ENCODE measurements around the gene SHROOM2. TPM values are rescaled to one million over a fixed set of nuclear protein-coding genes. Genes with fewer than 3 reads are reported as not detected.

SHROOM2 gene
- total and polyA plus RNA-seq, 4 donors: 3.0 to 15.5 (median 5.0) TPM

- ATAC-seq (ENCODE audit: insufficient read depth, low FRiP score): peak; percentile 56
- TF ChIP-seq, protein P1, sequence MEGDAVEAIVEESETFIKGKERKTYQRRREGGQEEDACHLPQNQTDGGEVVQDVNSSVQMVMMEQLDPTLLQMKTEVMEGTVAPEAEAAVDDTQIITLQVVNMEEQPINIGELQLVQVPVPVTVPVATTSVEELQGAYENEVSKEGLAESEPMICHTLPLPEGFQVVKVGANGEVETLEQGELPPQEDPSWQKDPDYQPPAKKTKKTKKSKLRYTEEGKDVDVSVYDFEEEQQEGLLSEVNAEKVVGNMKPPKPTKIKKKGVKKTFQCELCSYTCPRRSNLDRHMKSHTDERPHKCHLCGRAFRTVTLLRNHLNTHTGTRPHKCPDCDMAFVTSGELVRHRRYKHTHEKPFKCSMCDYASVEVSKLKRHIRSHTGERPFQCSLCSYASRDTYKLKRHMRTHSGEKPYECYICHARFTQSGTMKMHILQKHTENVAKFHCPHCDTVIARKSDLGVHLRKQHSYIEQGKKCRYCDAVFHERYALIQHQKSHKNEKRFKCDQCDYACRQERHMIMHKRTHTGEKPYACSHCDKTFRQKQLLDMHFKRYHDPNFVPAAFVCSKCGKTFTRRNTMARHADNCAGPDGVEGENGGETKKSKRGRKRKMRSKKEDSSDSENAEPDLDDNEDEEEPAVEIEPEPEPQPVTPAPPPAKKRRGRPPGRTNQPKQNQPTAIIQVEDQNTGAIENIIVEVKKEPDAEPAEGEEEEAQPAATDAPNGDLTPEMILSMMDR (IDR thresholded peaks at IDR 0.05; ENCODE audit: control extremely low read depth, extremely low read depth): no peak
- peaks cover 0 to 10% (median 4%) of the 10 kb centered on the region in 3 donors for H3K27me3 ChIP-seq (ENCODE audit: control insufficient read depth in 3 of 3, insufficient read depth in 3 of 3, low read length in 2 of 3)
- peak overlapping the region in 1 of 2 donors; percentile 45 for H3K27ac ChIP-seq (ENCODE audit: low read depth in 1 of 2, low read length in 1 of 2)
- peaks cover 0 to 4% (median 1%) of the 10 kb centered on the region in 4 donors for H3K9me3 ChIP-seq (ENCODE audit: control insufficient read depth in 4 of 4, insufficient read depth in 3 of 4, low read length in 3 of 4)
- WGBS, 2 donors: 43 to 49% methylated on average over 5 to 7 of the region's 7 CpGs
- no peaks in the 10 kb centered on the region for H3K36me3 ChIP-seq (ENCODE audit: control insufficient read depth in 4 of 4, insufficient read depth in 4 of 4, low read length in 4 of 4)
- no peak overlapping the region for H3K9ac ChIP-seq (ENCODE audit: insufficient read depth in 1 of 2, low read length in 2 of 2)
- no peak overlapping the region for H3K4me3 ChIP-seq
- DNase-seq: peak; percentile 47 to 66 (median 62)
- peaks cover 0 to 7% (median 0%) of the 10 kb centered on the region in 5 donors for H3K4me1 ChIP-seq (ENCODE audit: control insufficient read depth in 5 of 5, insufficient read depth in 5 of 5, low read length in 5 of 5)
These were observed 125.3 kb downstream of the SHROOM2 start for GRCh38 chrX:9911487-9911886.

GRCh38 chrX:9912351-9913145, 126.3 kb downstream of the SHROOM2 start:
- Histone ChIP-seq H3K27ac (ENCODE audit: low read depth in 1 of 2, low read length in 1 of 2) (peak overlapping the region in 1 of 2 donors; percentile 56), H3K36me3 (ENCODE audit: control insufficient read depth in 4 of 4, insufficient read depth in 4 of 4, low read length in 4 of 4) (no peaks in the 10 kb centered on the region), H3K27me3 (ENCODE audit: control insufficient read depth in 3 of 3, insufficient read depth in 3 of 3, low read length in 2 of 3) (peaks cover 0 to 10% (median 4%) of the 10 kb centered on the region in 3 donors), H3K9ac (ENCODE audit: insufficient read depth in 1 of 2, low read length in 2 of 2) (no peak overlapping the region), H3K4me3 (peak overlapping the region; percentile 3), H3K9me3 (ENCODE audit: control insufficient read depth in 4 of 4, insufficient read depth in 3 of 4, low read length in 3 of 4) (peaks cover 0 to 6% (median 1%) of the 10 kb centered on the region in 4 donors), H3K4me1 (ENCODE audit: control insufficient read depth in 5 of 5, insufficient read depth in 5 of 5, low read length in 5 of 5) (peaks cover 0 to 7% (median 0%) of the 10 kb centered on the region in 5 donors)
- WGBS, 2 donors: 52 to 53% methylated on average over 31 of the region's 31 CpGs
- TF ChIP-seq, protein P1 (IDR thresholded peaks at IDR 0.05; ENCODE audit: control extremely low read depth, extremely low read depth): no peak
- DNase-seq: peak; percentile 59 to 65 (median 61)
- ATAC-seq (ENCODE audit: insufficient read depth, low FRiP score): no peak

DNA sequence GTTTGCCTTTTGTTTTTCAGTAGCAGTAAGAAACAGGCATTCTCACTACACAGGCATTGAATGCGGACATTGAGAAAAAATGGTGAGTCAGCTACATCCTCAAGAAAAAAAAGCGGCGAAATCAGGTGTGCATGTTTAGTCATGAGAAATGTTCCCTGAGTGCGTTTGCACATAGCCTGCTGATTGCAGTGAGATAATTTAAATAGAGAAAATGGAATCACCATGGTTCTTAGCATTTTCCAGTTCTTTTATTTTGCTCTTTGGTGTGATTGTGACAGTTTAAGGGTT, 126.9 kb downstream of the SHROOM2 start:
- Histone ChIP-seq H3K36me3 (ENCODE audit: control insufficient read depth in 4 of 4, insufficient read depth in 4 of 4, low read length in 4 of 4) (no peaks in the 10 kb centered on the region), H3K9ac (ENCODE audit: insufficient read depth in 1 of 2, low read length in 2 of 2) (no peak overlapping the region), H3K27me3 (ENCODE audit: control insufficient read depth in 3 of 3, insufficient read depth in 3 of 3, low read length in 2 of 3) (peaks cover 0 to 10% (median 4%) of the 10 kb centered on the region in 3 donors), H3K9me3 (ENCODE audit: control insufficient read depth in 4 of 4, insufficient read depth in 3 of 4, low read length in 3 of 4) (peaks cover 0 to 4% (median 1%) of the 10 kb centered on the region in 4 donors), H3K4me3 (no peak overlapping the region), H3K4me1 (ENCODE audit: control insufficient read depth in 5 of 5, insufficient read depth in 5 of 5, low read length in 5 of 5) (peaks cover 0 to 7% (median 0%) of the 10 kb centered on the region in 5 donors), H3K27ac (ENCODE audit: low read depth in 1 of 2, low read length in 1 of 2) (no peak overlapping the region)
- TF ChIP-seq, protein P1 (IDR thresholded peaks at IDR 0.05; ENCODE audit: control extremely low read depth, extremely low read depth): no peak
- ATAC-seq (ENCODE audit: insufficient read depth, low FRiP score) (no peak), DNase-seq (no peak)
- WGBS, 2 donors: 80 to 81% methylated on average over 4 of the region's 4 CpGs
